DOHH2 (cell line): Measurements from ENCODE around the gene MICAL3.
A peak's percentile ranks its signal among the peaks of the same experiment; 100 is the strongest.
"Not testable (repeated sequence)": the region's sequence is repeated elsewhere in the genome, so short reads cannot be mapped to it uniquely, and the experiment has no call there.

Source experiments
- H3F3A ChIP-seq: fragments of 200-600 bp; sonication (generic), shearing (Covaris generic); 2 replicates; pipeline ENCODE4 v1.6.0; 2016; ENCODE audit warnings: antibody characterized with exemption, mild to moderate bottlenecking; ENCODE audit not compliant: control insufficient read depth, insufficient read depth
- H3K27ac ChIP-seq: fragments of 200-600 bp; sonication (generic); 2 replicates; pipeline ENCODE4 v1.5.1; 2014; ENCODE audit warnings: low read depth, mild to moderate bottlenecking, low read length, moderate library complexity
- H3K27me3 ChIP-seq: fragments of 200-600 bp; sonication (generic); 2 replicates; pipeline ENCODE4 v1.6.1; 2014; ENCODE audit warnings: mild to moderate bottlenecking, low read length, mixed read lengths; ENCODE audit not compliant: control insufficient read depth
- H3K36me3 ChIP-seq: fragments of 200-600 bp; sonication (generic); 2 replicates; pipeline ENCODE4 v1.6.1; 2014; ENCODE audit warnings: mild to moderate bottlenecking, low read length, moderate library complexity, mixed read lengths; ENCODE audit not compliant: control insufficient read depth
- H3K4me1 ChIP-seq: fragments of 200-600 bp; sonication (generic); 2 replicates; pipeline ENCODE4 v1.6.1; 2014; ENCODE audit warnings: mild to moderate bottlenecking, low read length, mixed read lengths; ENCODE audit not compliant: control insufficient read depth
- H3K4me2 ChIP-seq: fragments of 200-600 bp; sonication (generic); 2 replicates; pipeline ENCODE4 v1.6.0; 2014; ENCODE audit warnings: mild to moderate bottlenecking, low read length, moderate library complexity
- H3K4me3 ChIP-seq: fragments of 200-600 bp; sonication (generic); 2 replicates; pipeline ENCODE4 v1.5.1; 2014; ENCODE audit warnings: mild to moderate bottlenecking, low read length, mixed read lengths
- H3K79me2 ChIP-seq: fragments of 200-600 bp; sonication (generic); 2 replicates; pipeline ENCODE4 v1.6.1; 2014; ENCODE audit warnings: mild to moderate bottlenecking, low read length, mixed read lengths; ENCODE audit not compliant: control insufficient read depth
- H3K9me2 ChIP-seq: fragments of 200-600 bp; sonication (generic); replicated peaks from 2 replicates; pipeline ENCODE4 v1.6.1; 2014; ENCODE audit warnings: mild to moderate bottlenecking, low read length, mixed read lengths; ENCODE audit not compliant: control insufficient read depth
- H3K9me3 ChIP-seq: fragments of 200-600 bp; sonication (generic); 2 replicates; pipeline ENCODE4 v1.6.1; 2014; ENCODE audit warnings: antibody characterized with exemption, low read length, mixed read lengths; ENCODE audit not compliant: control insufficient read depth, insufficient read depth
- H4K20me1 ChIP-seq: fragments of 200-600 bp; sonication (generic); 2 replicates; pipeline ENCODE4 v1.6.0; 2014; ENCODE audit warnings: low read depth, mild to moderate bottlenecking, antibody characterized with exemption, low read length, moderate library complexity; ENCODE audit not compliant: control insufficient read depth, insufficient read depth
- CTCF ChIP-seq: fragments of 200-600 bp; sonication (generic); IDR thresholded peaks from one replicate; pipeline ENCODE4 v1.5.1; 2014; ENCODE audit warnings: antibody characterized with exemption, mild to moderate bottlenecking, low read depth, low read length; ENCODE audit not compliant: poor library complexity, severe bottlenecking
- EZH2phosphoT487 ChIP-seq: fragments of 200-600 bp; sonication (generic); IDR thresholded peaks from 2 replicates; pipeline ENCODE4 v1.6.1; 2017; ENCODE audit warnings: borderline replicate concordance, mild to moderate bottlenecking, antibody characterized with exemption, low read length, moderate library complexity, mixed read lengths

MICAL3 gene

GRCh38 chr22:17990942-17991341 is 33.4 kb downstream of the MICAL3 start:
- no peaks in the 10 kb centered on the region for H3K9me2 ChIP-seq
- H3K79me2 ChIP-seq: peaks cover 95% of the 10 kb centered on the region
- H3K4me2 ChIP-seq: peak overlapping the region; percentile 59
- H3K9me3 ChIP-seq: no peaks in the 10 kb centered on the region
- H3K4me1 ChIP-seq: peaks cover 81% of the 10 kb centered on the region
- TF ChIP-seq EZH2phosphoT487: no peak
- H3K4me3 ChIP-seq: no peak overlapping the region
- H4K20me1 ChIP-seq: peaks cover 16% of the 10 kb centered on the region
- H3K27ac ChIP-seq: no peak overlapping the region
- peaks cover 10% of the 10 kb centered on the region for H3F3A ChIP-seq
- H3K36me3 ChIP-seq: peaks cover 3% of the 10 kb centered on the region; the same call in 1 of the 2 replicates
- no peaks in the 10 kb centered on the region for H3K27me3 ChIP-seq

GRCh38 chr22:17990147-17990546 is 34.2 kb downstream of the MICAL3 start:
- H3K4me2 ChIP-seq: no peak overlapping the region
- H4K20me1 ChIP-seq: peaks cover 16% of the 10 kb centered on the region
- TF ChIP-seq EZH2phosphoT487 (no peak), CTCF (no peak)

GRCh38 chr22:17988800-17989513 is 35.4 kb downstream of the MICAL3 start:
- peaks cover 15% of the 10 kb centered on the region for H4K20me1 ChIP-seq
- peaks cover 98% of the 10 kb centered on the region for H3K79me2 ChIP-seq
- no peak overlapping the region for H3K4me3 ChIP-seq
- H3K9me3 ChIP-seq: no peaks in the 10 kb centered on the region
- H3K9me2 ChIP-seq: no peaks in the 10 kb centered on the region
- no peaks in the 10 kb centered on the region for H3F3A ChIP-seq
- no peak overlapping the region for H3K4me2 ChIP-seq
- H3K27ac ChIP-seq: no peak overlapping the region
- TF ChIP-seq CTCF: no peak
- TF ChIP-seq EZH2phosphoT487: no peak
- peaks cover under 1% of the 10 kb centered on the region; the same call in 1 of the 2 replicates for H3K36me3 ChIP-seq
- no peaks in the 10 kb centered on the region for H3K27me3 ChIP-seq
- H3K4me1 ChIP-seq: peaks cover 61% of the 10 kb centered on the region

More at GRCh38 chr22:17990147-17990546, 34.2 kb downstream of the MICAL3 start:
- Histone ChIP-seq H3K27ac (no peak overlapping the region), H3K4me3 (no peak overlapping the region), H3K79me2 (peaks cover 98% of the 10 kb centered on the region), H3F3A (peaks cover 3% of the 10 kb centered on the region), H3K4me1 (peaks cover 73% of the 10 kb centered on the region), H3K27me3 (no peaks in the 10 kb centered on the region), H3K36me3 (peaks cover 3% of the 10 kb centered on the region; the same call in 1 of the 2 replicates), H3K9me2 (no peaks in the 10 kb centered on the region), H3K9me3 (no peaks in the 10 kb centered on the region)

- no peak for TF ChIP-seq CTCF
- Histone ChIP-seq H3K36me3 (peaks cover 3% of the 10 kb centered on the region; the same call in 1 of the 2 replicates), H3K27ac (no peak overlapping the region), H3K9me2 (no peaks in the 10 kb centered on the region), H3K4me1 (peaks cover 55% of the 10 kb centered on the region), H3K9me3 (no peaks in the 10 kb centered on the region), H3K27me3 (no peaks in the 10 kb centered on the region), H4K20me1 (peaks cover 25% of the 10 kb centered on the region), H3K4me2 (no peak overlapping the region), H3K4me3 (no peak overlapping the region), H3K79me2 (peaks cover 97% of the 10 kb centered on the region), H3F3A (peaks cover 7% of the 10 kb centered on the region; the same call in 1 of the 2 replicates)
Observed at GRCh38 chr22:17985606-17986005, 38.8 kb downstream of the MICAL3 start.

- H3K9me3 ChIP-seq, H3K27me3 ChIP-seq, H3K9me2 ChIP-seq, H3K27ac ChIP-seq, H3K4me3 ChIP-seq, H3K4me2 ChIP-seq, H3F3A ChIP-seq, H3K36me3 ChIP-seq: not testable (repeated sequence)
- Histone ChIP-seq H4K20me1 (peaks cover 30% of the 10 kb centered on the region), H3K4me1 (peaks cover 55% of the 10 kb centered on the region), H3K79me2 (peaks cover 97% of the 10 kb centered on the region)
Observed at GRCh38 chr22:17985071-17985470, 39.3 kb downstream of the MICAL3 start.
